ENCODE data around the gene PITX2. TPM values are rescaled to one million over a fixed set of nuclear protein-coding genes. Genes with fewer than 3 reads are reported as not detected.
A peak's percentile ranks its signal among the peaks of the same experiment; 100 is the strongest.

The PITX2 gene
- total and polyA plus RNA-seq, 2 of the 13 experiments (the other 11 are each of a cell fraction or from before 2014, with no cell fraction given) = not detected

DNA sequence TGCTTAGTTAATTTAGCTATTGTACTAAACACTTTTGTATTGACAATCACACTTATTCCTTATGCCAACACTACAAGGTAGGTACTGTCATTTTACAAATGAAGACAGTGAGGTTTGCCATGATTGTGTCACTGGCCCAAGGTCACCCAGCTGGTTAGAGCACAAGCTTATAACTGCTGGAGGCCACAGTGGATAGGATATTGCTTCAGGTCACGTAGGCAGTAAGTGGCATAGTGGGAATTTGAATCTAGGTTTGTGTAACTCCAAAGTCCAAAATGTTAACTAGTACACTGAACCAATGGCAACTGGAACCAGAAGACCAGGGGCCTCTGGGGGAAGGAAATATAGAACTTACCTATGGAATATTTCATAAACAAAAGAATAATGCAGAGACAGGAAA, 21.1 kb upstream of the PITX2 start (continued):
- TF ChIP-seq CEBPG (CRISPR knock-in tag; IDR thresholded peaks at IDR 0.05) (peak; percentile 78), NFYC (CRISPR knock-in tag; IDR thresholded peaks at IDR 0.05) (peak; percentile 29; the same call in 1 of the 2 replicates), FOXA3 (CRISPR knock-in tag; IDR thresholded peaks at IDR 0.05) (peak; percentile 54; the same call in 1 of the 2 replicates), ELF3 (CRISPR knock-in tag; IDR thresholded peaks at IDR 0.05) (peak; percentile 38; the same call in 1 of the 2 replicates), RAD51 (IDR thresholded peaks at IDR 0.05; ENCODE audit: borderline replicate concordance) (no peak), SPEN (CRISPR knock-in tag; IDR thresholded peaks at IDR 0.05; ENCODE audit: low read depth) (0 out of 2 replicates have a peak, but pooled peaks have one; percentile 30), ZNF543 (CRISPR knock-in tag; IDR thresholded peaks at IDR 0.05) (no peak), HDAC2 (CRISPR knock-in tag; IDR thresholded peaks at IDR 0.05) (peak; percentile 58; the same call in 1 of the 2 replicates), GABPB1 (CRISPR knock-in tag; IDR thresholded peaks at IDR 0.05) (peak; percentile 28; the same call in 1 of the 2 replicates), ATRX (CRISPR knock-in tag; IDR thresholded peaks at IDR 0.05; ENCODE audit: borderline replicate concordance) (no peak), SOX13 (IDR thresholded peaks at IDR 0.05) (0 out of 2 replicates have a peak, but pooled peaks have one; percentile 27), SOX13 (CRISPR knock-in tag; conservative IDR thresholded peaks at IDR 0.05 in 1 of 2, IDR thresholded peaks at IDR 0.05 in 1 of 2) (peak in 1 of 2 experiments; percentile 40; a peak in 1 of 4 replicates), SAP130 (CRISPR knock-in tag; IDR thresholded peaks at IDR 0.05; ENCODE audit: low read depth) (peak; percentile 50), ZNF264 (CRISPR knock-in tag; IDR thresholded peaks at IDR 0.05) (peak; percentile 48; the same call in 1 of the 2 replicates), BHLHE40 (IDR thresholded peaks at IDR 0.05; ENCODE audit: low read length) (no peak), THAP11 (CRISPR knock-in tag; IDR thresholded peaks at IDR 0.05) (0 out of 2 replicates have a peak, but pooled peaks have one; percentile 24), POGK (CRISPR knock-in tag; conservative IDR thresholded peaks at IDR 0.05) (no peak), ZBTB20 (CRISPR knock-in tag; IDR thresholded peaks at IDR 0.05; ENCODE audit: borderline replicate concordance, low read depth) (peak; percentile 59; the same call in 1 of the 2 replicates), IKZF5 (CRISPR knock-in tag; IDR thresholded peaks at IDR 0.05) (0 out of 2 replicates have a peak, but pooled peaks have one; percentile 32), ESRRA (CRISPR knock-in tag; IDR thresholded peaks at IDR 0.05; ENCODE audit: low read depth) (peak; percentile 60; the same call in 1 of the 2 replicates)
- TF ChIP-seq, protein P1, sequence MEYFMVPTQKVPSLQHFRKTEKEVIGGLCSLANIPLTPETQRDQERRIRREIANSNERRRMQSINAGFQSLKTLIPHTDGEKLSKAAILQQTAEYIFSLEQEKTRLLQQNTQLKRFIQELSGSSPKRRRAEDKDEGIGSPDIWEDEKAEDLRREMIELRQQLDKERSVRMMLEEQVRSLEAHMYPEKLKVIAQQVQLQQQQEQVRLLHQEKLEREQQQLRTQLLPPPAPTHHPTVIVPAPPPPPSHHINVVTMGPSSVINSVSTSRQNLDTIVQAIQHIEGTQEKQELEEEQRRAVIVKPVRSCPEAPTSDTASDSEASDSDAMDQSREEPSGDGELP (IDR thresholded peaks at IDR 0.05; ENCODE audit: borderline replicate concordance, low read depth) = peak; percentile 78; the same call in 1 of the 2 replicates
- TF ChIP-seq, protein P2, sequence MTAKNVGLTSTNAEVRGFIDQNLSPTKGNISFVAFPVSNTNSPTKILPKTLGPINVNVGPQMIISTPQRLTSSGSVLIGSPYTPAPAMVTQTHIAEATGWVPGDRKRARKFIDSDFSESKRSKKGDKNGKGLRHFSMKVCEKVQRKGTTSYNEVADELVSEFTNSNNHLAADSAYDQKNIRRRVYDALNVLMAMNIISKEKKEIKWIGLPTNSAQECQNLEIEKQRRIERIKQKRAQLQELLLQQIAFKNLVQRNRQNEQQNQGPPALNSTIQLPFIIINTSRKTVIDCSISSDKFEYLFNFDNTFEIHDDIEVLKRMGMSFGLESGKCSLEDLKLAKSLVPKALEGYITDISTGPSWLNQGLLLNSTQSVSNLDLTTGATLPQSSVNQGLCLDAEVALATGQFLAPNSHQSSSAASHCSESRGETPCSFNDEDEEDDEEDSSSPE (CRISPR knock-in tag; IDR thresholded peaks at IDR 0.05) = 0 out of 2 replicates have a peak, but pooled peaks have one; percentile 34
- TF ChIP-seq, protein P3, sequence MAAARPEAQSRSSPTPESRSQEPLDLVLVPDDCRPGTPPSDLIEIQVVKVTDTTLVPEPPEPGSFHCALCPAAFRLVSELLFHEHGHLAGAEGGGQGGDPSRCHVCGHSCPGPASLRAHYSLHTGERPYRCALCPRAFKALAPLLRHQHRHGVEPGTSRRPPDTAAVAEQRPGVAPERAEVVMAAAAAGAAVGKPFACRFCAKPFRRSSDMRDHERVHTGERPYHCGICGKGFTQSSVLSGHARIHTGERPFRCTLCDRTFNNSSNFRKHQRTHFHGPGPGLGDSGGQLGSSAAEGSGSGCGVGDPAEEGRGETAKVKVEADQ (CRISPR knock-in tag; IDR thresholded peaks at IDR 0.05; ENCODE audit: borderline replicate concordance) = peak; percentile 93
- TF ChIP-seq, protein P4, sequence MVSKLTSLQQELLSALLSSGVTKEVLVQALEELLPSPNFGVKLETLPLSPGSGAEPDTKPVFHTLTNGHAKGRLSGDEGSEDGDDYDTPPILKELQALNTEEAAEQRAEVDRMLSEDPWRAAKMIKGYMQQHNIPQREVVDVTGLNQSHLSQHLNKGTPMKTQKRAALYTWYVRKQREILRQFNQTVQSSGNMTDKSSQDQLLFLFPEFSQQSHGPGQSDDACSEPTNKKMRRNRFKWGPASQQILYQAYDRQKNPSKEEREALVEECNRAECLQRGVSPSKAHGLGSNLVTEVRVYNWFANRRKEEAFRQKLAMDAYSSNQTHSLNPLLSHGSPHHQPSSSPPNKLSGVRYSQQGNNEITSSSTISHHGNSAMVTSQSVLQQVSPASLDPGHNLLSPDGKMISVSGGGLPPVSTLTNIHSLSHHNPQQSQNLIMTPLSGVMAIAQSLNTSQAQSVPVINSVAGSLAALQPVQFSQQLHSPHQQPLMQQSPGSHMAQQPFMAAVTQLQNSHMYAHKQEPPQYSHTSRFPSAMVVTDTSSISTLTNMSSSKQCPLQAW (CRISPR knock-in tag; IDR thresholded peaks at IDR 0.05) = peak; percentile 61; the same call in 1 of the 2 replicates
